Measurements from ENCODE around the gene PTPN7.

DNA sequence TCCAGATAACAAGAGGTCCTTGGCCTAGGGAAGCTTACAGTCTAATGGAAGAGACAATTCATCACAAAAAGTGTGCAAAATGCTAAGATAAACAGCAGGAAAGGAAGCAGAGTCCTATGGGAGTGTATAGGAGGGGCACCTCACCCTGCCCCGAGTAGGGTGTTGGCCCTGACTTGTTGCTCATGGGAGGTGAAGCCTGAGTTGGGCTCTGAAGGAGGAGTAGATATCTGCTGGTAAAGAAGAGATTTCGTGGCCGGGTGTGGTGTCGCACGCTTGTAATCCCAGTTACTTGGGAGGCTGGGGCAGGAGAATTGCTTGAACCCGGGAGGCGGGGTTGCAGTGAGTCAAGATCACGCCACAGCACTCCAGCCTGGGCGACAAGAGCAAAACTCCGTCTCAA is 56.3 kb downstream of the PTPN7 start:
- TF ChIP-seq, protein P1, sequence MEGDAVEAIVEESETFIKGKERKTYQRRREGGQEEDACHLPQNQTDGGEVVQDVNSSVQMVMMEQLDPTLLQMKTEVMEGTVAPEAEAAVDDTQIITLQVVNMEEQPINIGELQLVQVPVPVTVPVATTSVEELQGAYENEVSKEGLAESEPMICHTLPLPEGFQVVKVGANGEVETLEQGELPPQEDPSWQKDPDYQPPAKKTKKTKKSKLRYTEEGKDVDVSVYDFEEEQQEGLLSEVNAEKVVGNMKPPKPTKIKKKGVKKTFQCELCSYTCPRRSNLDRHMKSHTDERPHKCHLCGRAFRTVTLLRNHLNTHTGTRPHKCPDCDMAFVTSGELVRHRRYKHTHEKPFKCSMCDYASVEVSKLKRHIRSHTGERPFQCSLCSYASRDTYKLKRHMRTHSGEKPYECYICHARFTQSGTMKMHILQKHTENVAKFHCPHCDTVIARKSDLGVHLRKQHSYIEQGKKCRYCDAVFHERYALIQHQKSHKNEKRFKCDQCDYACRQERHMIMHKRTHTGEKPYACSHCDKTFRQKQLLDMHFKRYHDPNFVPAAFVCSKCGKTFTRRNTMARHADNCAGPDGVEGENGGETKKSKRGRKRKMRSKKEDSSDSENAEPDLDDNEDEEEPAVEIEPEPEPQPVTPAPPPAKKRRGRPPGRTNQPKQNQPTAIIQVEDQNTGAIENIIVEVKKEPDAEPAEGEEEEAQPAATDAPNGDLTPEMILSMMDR (IDR thresholded peaks at IDR 0.05): no peak
- TF ChIP-seq POLR2A (IDR thresholded peaks at IDR 0.05): no peak
